Measurements from ENCODE around the gene TWF2.

Gene TWF2

DNA sequence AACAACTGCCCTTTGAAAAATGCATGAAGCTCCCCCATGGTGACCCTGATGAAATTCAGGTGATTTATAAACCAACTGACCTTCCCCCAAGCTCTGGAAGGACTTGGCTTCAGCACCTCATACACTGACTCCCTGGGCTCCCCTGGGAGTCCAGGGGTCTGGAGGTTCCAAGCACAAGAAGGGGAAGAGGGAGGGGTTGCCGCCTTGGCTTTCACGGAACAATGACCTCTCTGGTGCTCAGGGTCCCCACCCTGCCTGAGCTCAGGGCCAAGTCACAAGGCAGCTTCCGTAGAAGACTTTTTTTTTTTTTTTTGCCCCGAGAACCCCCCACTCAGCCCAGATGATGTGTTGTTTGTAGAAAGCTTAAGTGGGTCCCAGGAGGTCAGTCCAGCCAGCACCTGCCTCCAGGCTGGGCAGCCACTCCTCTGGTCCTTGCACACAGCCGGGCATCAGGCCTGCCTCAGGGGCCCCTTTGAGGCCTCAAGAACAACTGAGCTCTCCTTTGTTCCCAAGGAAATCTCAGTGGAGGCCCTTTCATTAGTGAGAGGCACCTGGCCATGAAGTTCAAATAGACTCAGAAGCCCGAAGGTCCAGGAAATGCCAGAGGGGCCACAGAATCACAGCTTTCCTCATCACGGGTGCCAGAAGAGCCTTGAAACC, 55.0 kb downstream of the TWF2 start:
- DNase-seq (ENCODE audit: low spot score) (no peak), FAIRE-seq (no peak)

DNA sequence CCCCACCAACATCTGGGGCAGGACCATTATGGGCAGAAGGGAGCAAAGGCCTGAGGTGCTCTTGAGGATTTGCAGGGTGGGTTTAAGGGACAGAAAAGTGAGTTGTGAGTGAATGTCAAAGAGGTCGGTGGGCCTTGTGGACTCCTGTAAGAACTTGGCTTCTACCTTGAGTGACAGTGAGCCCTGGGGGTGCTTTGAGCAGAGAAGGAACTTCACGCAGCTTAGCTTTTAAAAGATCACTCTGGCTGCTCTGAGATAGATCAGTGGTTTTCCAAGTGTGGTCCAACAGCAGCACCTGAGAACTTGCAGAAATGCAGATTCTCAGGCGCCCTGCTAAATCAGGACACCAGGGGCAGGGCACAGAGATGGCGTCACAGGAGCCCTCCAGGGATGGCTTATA, 56.3 kb downstream of the TWF2 start:
- DNase-seq (ENCODE audit: low spot score) (no peak), FAIRE-seq (no peak)

DNA sequence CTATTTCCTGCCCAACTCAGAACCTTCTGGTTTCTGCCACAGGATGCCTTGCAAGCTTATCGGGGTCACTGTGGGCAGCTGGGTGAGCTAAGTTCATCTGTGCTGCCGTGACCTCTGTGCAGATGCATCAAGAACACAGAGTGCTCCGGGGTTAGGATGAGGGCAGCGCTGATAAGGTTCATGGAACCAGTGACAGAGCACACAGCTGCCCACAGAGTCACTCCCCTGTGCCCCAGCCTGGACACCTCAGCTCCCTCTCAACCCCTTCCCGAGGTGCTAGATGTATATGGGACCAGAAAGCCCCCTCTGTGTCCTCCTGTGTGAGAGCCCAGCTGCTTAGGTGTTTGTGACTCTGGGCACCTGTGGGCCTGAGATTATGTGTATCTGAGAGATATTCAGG, 56.8 kb downstream of the TWF2 start:
- FAIRE-seq (no peak), DNase-seq (ENCODE audit: low spot score) (no peak)

DNA sequence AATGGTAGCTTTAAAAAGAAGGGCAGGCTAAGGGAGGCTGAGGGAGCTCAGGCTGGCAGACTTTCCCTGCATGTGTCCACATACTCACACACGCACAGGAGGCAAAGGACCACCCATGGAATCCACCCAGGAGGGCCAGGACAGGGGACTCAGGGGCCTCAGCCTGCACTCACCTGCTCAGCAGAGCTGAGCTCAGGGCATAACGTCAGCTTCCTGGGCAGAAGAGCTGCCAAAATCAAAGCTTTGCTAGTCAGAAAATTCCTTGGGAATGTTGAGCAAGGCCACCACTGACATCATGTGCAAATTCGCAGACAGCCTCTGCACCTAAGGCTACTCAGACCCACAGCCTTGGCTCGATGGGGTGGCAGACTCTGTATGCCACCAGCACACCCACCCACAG, 57.4 kb downstream of the TWF2 start:
- no peak for FAIRE-seq
- no peak for DNase-seq (ENCODE audit: low spot score)
